HepG2 (cell line): Measurements from ENCODE around the gene POC1A. TPM values are rescaled to one million over a fixed set of nuclear protein-coding genes. Genes with fewer than 3 reads are reported as not detected.

Experiments used
- CEBPG ChIP-seq: IDR thresholded peaks from 2 replicates; pipeline ENCODE4 v1.6.1; 2016
- DR1 ChIP-seq: sonication (generic); formaldehyde crosslinking; IDR thresholded peaks from 2 replicates; pipeline ENCODE4 v1.8.0; 2021; ENCODE audit warnings: mild to moderate bottlenecking, missing genetic modification reagents, inconsistent platforms
- HES4 ChIP-seq: sonication (generic); formaldehyde crosslinking; IDR thresholded peaks from 2 replicates; pipeline ENCODE4 v1.9.0; 2021; ENCODE audit warnings: mild to moderate bottlenecking, missing genetic modification reagents, borderline replicate concordance
- HNF1B ChIP-seq: sonication (generic); formaldehyde crosslinking; IDR thresholded peaks from 2 replicates; pipeline ENCODE4 v1.5.1; 2020; ENCODE audit warnings: mild to moderate bottlenecking, moderate library complexity, missing genetic modification reagents
- MEF2D ChIP-seq: sonication (generic); formaldehyde crosslinking; IDR thresholded peaks from 2 replicates; pipeline ENCODE4 v1.5.1; 2020; ENCODE audit warnings: mild to moderate bottlenecking, missing genetic modification reagents
- NCOA2 ChIP-seq: sonication (generic); formaldehyde crosslinking; IDR thresholded peaks from 2 replicates; pipeline ENCODE4 v1.8.0; 2022; ENCODE audit warnings: inconsistent platforms
- PRDM10 ChIP-seq: sonication (generic); formaldehyde crosslinking; IDR thresholded peaks from 2 replicates; pipeline ENCODE4 v1.4.0; 2020; ENCODE audit warnings: low read depth, missing genetic modification reagents
- PRDM4 ChIP-seq: sonication (generic); formaldehyde crosslinking; IDR thresholded peaks from 2 replicates; pipeline ENCODE4 v1.9.0; 2021; ENCODE audit warnings: missing genetic modification reagents, borderline replicate concordance
- RCOR2 ChIP-seq: IDR thresholded peaks from 2 replicates; pipeline ENCODE4 v1.6.1; 2016; ENCODE audit warnings: missing biosample characterization, missing genetic modification reagents
- SATB2 ChIP-seq: sonication (generic); formaldehyde crosslinking; IDR thresholded peaks from 2 replicates; pipeline ENCODE4 v1.5.0; 2020; ENCODE audit warnings: missing genetic modification reagents
- SIN3A ChIP-seq: IDR thresholded peaks from 2 replicates; pipeline ENCODE4 v1.6.1; 2011; ENCODE audit warnings: low read depth, mild to moderate bottlenecking, control low read depth, low read length, borderline replicate concordance
- THAP8 ChIP-seq: sonication (generic); formaldehyde crosslinking; IDR thresholded peaks from 2 replicates; pipeline ENCODE4 v1.5.1; 2020; ENCODE audit warnings: missing genetic modification reagents, mild to moderate bottlenecking, borderline replicate concordance
- ZKSCAN5 ChIP-seq: sonication (generic); formaldehyde crosslinking; IDR thresholded peaks from 2 replicates; pipeline ENCODE4 v1.5.1; 2020; ENCODE audit warnings: mild to moderate bottlenecking, missing genetic modification reagents
- ZNF354B ChIP-seq: sonication (generic); formaldehyde crosslinking; IDR thresholded peaks from 2 replicates; pipeline ENCODE4 v1.8.0; 2022; ENCODE audit warnings: mild to moderate bottlenecking, missing genetic modification reagents
- ZNF776 ChIP-seq: sonication (generic); formaldehyde crosslinking; IDR thresholded peaks from 2 replicates; pipeline ENCODE4 v1.4.0; 2020; ENCODE audit warnings: mild to moderate bottlenecking, missing genetic modification reagents
- ZNF800 ChIP-seq: sonication (generic); formaldehyde crosslinking; IDR thresholded peaks from 2 replicates; pipeline ENCODE4 v1.4.0; 2020; ENCODE audit warnings: missing genetic modification reagents
- ZSCAN12 ChIP-seq: sonication (generic); formaldehyde crosslinking; IDR thresholded peaks from 2 replicates; pipeline ENCODE4 v1.9.0; 2021; ENCODE audit warnings: mild to moderate bottlenecking, missing genetic modification reagents
- polyA plus RNA-seq, 8 experiments: library from polyadenylated mRNA; depleted of rRNA in 3 of 8; stranded (reverse) in 7 of 8; unstranded in 1 of 8; fragments of >200 nt; fragmentation: Illumina TruSeq in 4 of 8; extraction: Trizol in 4 of 8; gene quantifications; 2 replicates each; pipeline versions ENCODE4 v1.2.1 to v1.2.3, GENCODE V29; 2011 to 2016; ENCODE audit warnings: low read depth in 4 of 8, missing spikeins in 1 of 8, mixed read lengths in 1 of 8; ENCODE audit not compliant: insufficient read depth in 1 of 8
- total RNA-seq, 5 experiments: library from RNA; depleted of rRNA; stranded (reverse); fragments of >200 nt; fragmentation: Illumina TruSeq; extraction: Trizol; gene quantifications; 2 replicates each; pipeline ENCODE4 v1.2.3, GENCODE V29; 2016; ENCODE audit warnings: low read depth in 1 of 5

POC1A gene
- total and polyA plus RNA-seq, 2 of the 13 experiments (the other 11 are each of a cell fraction or from before 2014, with no cell fraction given), result 14.6 to 20.0 TPM

- no peak for TF ChIP-seq SIN3A
- TF ChIP-seq ZKSCAN5, result no peak
- TF ChIP-seq MEF2D, result peak; percentile 23; the same call in 1 of the 2 replicates
- TF ChIP-seq THAP8 (CRISPR knock-in tag), result no peak
- TF ChIP-seq HNF1B, result peak; percentile 58
- TF ChIP-seq CEBPG (CRISPR knock-in tag), result peak; percentile 3; the same call in 1 of the 2 replicates
- TF ChIP-seq SATB2 (CRISPR knock-in tag), result no peak
- TF ChIP-seq NCOA2 (CRISPR knock-in tag), result no peak
- TF ChIP-seq PRDM10 (CRISPR knock-in tag), result peak; percentile 68; the same call in 1 of the 2 replicates
- TF ChIP-seq DR1 (CRISPR knock-in tag), result peak; percentile 67; the same call in 1 of the 2 replicates
- no peak for TF ChIP-seq ZSCAN12 (CRISPR knock-in tag)
- TF ChIP-seq PRDM4 (CRISPR knock-in tag), result no peak
- TF ChIP-seq HES4 (CRISPR knock-in tag), result no peak
- TF ChIP-seq ZNF800 (CRISPR knock-in tag), result no peak; the same call in 1 of the 2 replicates
- TF ChIP-seq ZNF354B, result no peak
- TF ChIP-seq RCOR2 (CRISPR knock-in tag), result peak; percentile 32; the same call in 1 of the 2 replicates
- 0 out of 2 replicates have a peak, but pooled peaks have one; percentile 37 for TF ChIP-seq ZNF776
Observed at GRCh38 chr3:52056968-52057811, 97.0 kb downstream of the POC1A start (continued).
